ENCODE results near the gene RPRD1B.
A peak's percentile ranks its signal among the peaks of the same experiment; 100 is the strongest.
"Not testable (repeated sequence)": the region's sequence is repeated elsewhere in the genome, so short reads cannot be mapped to it uniquely, and the experiment has no call there.

RPRD1B gene

DNA sequence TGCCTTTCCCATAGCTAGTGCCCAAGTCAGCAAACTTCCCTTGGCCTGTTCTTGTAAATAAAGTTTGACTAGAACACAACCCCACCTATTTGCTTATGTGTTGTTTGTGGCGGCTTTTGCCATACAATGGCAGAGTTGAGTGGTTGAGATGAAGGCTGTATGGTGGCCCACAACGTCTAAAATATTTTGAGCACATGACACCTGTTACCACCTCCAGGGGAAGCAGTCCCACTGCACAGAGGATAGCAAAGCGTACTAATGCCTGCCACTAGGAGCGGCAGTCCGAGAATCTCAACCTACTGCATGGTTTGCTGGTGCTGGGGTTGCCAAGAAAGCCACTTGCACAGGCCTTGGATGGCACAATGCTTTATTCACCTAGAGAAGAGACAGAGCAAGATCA is 72.9 kb downstream of the RPRD1B start:
- Histone ChIP-seq H3K27ac (ENCODE audit: low read length) (no peak overlapping the region), H3K4me1 (ENCODE audit: control insufficient read depth, insufficient read depth, low read length) (peaks cover 30% of the 10 kb centered on the region), H3K4me3 (ENCODE audit: low read length in 2 of 2) (no peak overlapping the region), H3K9ac (ENCODE audit: low read length in 2 of 2) (no peak overlapping the region), H3K36me3 (ENCODE audit: control insufficient read depth in 2 of 2, insufficient read depth in 2 of 2, low read length in 2 of 2) (no peaks in the 10 kb centered on the region), H3K27me3 (ENCODE audit: control insufficient read depth in 1 of 2, insufficient read depth in 2 of 2, low read length in 2 of 2) (no peaks in the 10 kb centered on the region), H3K9me3 (ENCODE audit: control insufficient read depth in 2 of 2, low read length in 2 of 2) (no peaks in the 10 kb centered on the region)

DNA sequence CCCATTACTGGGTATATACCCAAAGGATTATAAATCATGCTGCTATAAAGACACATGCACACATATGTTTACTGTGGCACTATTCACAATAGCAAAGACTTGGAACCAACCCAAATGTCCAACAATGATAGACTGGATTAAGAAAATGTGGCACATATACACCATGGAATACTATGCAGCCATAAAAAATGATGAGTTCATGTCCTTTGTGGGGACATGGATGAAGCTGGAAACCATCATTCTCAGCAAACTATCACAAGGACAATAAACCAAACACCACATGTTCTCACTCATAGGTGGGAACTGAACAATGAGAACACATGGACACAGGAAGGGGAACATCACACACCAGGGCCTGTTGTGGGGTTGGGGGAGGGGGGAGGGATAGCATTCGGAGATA is 73.8 kb downstream of the RPRD1B start:
- not testable (repeated sequence) for H3K27me3 ChIP-seq (ENCODE audit: control insufficient read depth in 1 of 2, insufficient read depth in 2 of 2, low read length in 2 of 2); H3K4me3 ChIP-seq (ENCODE audit: low read length in 2 of 2); H3K27ac ChIP-seq (ENCODE audit: low read length); H3K9me3 ChIP-seq (ENCODE audit: control insufficient read depth in 2 of 2, low read length in 2 of 2); H3K9ac ChIP-seq (ENCODE audit: low read length in 2 of 2); H3K36me3 ChIP-seq (ENCODE audit: control insufficient read depth in 2 of 2, insufficient read depth in 2 of 2, low read length in 2 of 2)
- peaks cover 30% of the 10 kb centered on the region for H3K4me1 ChIP-seq (ENCODE audit: control insufficient read depth, insufficient read depth, low read length)

DNA sequence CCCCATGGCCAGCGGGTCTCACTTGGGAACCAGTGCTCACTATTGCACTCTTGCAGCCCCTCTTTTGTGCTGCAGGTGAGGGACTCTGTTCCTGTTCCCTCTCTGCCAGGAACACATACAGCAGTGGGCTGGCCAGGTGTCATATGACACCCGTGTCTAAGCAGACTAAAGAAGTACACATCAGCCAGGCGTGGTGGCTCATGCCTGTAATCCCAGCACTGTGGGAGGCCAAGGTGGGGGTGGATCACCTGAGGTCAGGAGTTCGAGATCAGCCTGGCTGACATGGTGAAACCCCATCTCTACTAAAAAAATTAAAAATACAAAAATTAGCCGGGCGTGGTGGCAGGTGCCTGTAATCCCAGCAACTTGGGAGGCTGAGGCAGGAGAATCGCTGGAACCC is 74.4 kb downstream of the RPRD1B start:
- peak overlapping the region; percentile 84 for H3K27ac ChIP-seq (ENCODE audit: low read length)
- not testable (repeated sequence) for H3K27me3 ChIP-seq (ENCODE audit: control insufficient read depth in 1 of 2, insufficient read depth in 2 of 2, low read length in 2 of 2); H3K9ac ChIP-seq (ENCODE audit: low read length in 2 of 2); H3K9me3 ChIP-seq (ENCODE audit: control insufficient read depth in 2 of 2, low read length in 2 of 2); H3K4me3 ChIP-seq (ENCODE audit: low read length in 2 of 2); H3K36me3 ChIP-seq (ENCODE audit: control insufficient read depth in 2 of 2, insufficient read depth in 2 of 2, low read length in 2 of 2)
- peaks cover 30% of the 10 kb centered on the region for H3K4me1 ChIP-seq (ENCODE audit: control insufficient read depth, insufficient read depth, low read length)

DNA sequence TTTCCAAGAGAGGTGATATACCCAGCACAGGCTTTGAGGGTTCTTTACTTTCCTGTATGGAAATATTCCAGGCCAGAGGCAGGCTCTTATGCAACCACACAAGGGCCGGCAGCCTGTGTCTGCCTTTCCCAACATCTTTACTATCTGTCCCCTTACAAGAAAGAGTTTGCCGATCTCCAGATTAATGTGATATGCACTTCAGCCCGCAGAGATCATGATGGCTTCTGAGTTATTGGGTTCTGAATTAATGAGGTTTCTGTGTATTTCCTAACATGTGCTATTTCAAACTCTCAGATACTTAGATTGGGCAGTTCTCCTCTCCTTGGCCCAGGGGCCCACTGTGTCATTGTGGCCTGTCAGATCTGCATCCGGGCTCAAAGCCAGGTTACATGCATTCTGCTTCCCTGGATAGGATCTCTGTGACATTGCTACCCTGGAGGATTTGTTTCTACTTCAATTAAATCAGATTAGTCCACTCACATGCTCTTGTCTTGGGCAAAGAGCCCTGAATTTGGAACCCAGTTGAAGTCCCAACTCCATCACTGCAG is 75.0 kb downstream of the RPRD1B start:
- Histone ChIP-seq H3K9ac (ENCODE audit: low read length in 2 of 2) (peak overlapping the region in 1 of 2 donors; percentile 6), H3K36me3 (ENCODE audit: control insufficient read depth in 2 of 2, insufficient read depth in 2 of 2, low read length in 2 of 2) (no peaks in the 10 kb centered on the region), H3K4me1 (ENCODE audit: control insufficient read depth, insufficient read depth, low read length) (peaks cover 30% of the 10 kb centered on the region), H3K9me3 (ENCODE audit: control insufficient read depth in 2 of 2, low read length in 2 of 2) (no peaks in the 10 kb centered on the region), H3K4me3 (ENCODE audit: low read length in 2 of 2) (peak overlapping the region in 1 of 2 donors; percentile 15), H3K27ac (ENCODE audit: low read length) (peak overlapping the region; percentile 84), H3K27me3 (ENCODE audit: control insufficient read depth in 1 of 2, insufficient read depth in 2 of 2, low read length in 2 of 2) (no peaks in the 10 kb centered on the region)

DNA sequence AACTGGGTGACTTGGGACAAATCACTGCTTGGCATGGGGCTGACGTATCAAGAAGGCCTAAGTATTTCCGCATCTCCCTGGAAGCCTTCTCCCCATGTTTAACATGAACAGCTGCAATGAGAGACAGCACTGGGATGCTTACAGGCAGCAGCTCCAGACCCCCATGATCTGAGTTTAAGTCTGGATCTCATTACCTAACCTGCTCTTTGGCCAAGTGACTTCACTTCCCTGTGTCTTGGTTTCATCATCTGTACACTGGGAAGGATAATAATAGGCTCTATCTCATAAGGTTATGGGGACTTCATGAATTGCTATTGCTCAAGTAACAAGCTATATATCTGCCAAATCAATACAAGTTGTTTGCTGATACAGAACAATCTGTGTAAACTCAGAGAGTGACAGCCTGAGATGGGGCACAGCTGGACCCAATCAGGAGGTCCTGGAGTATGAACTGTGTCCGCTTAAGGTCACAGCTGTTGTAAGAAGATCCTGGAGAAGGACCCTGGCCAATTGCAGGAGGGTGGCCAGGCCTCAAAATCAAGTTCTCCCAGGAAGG is 75.5 kb downstream of the RPRD1B start:
- H3K9me3 ChIP-seq (ENCODE audit: control insufficient read depth in 2 of 2, low read length in 2 of 2) = no peaks in the 10 kb centered on the region
- H3K27me3 ChIP-seq (ENCODE audit: control insufficient read depth in 1 of 2, insufficient read depth in 2 of 2, low read length in 2 of 2) = no peaks in the 10 kb centered on the region
- H3K9ac ChIP-seq (ENCODE audit: low read length in 2 of 2) = peak overlapping the region; percentile 6 to 34
- peaks cover 30% of the 10 kb centered on the region for H3K4me1 ChIP-seq (ENCODE audit: control insufficient read depth, insufficient read depth, low read length)
- H3K4me3 ChIP-seq (ENCODE audit: low read length in 2 of 2) = no peak overlapping the region
- H3K27ac ChIP-seq (ENCODE audit: low read length) = peak overlapping the region; percentile 84
- H3K36me3 ChIP-seq (ENCODE audit: control insufficient read depth in 2 of 2, insufficient read depth in 2 of 2, low read length in 2 of 2) = no peaks in the 10 kb centered on the region

DNA sequence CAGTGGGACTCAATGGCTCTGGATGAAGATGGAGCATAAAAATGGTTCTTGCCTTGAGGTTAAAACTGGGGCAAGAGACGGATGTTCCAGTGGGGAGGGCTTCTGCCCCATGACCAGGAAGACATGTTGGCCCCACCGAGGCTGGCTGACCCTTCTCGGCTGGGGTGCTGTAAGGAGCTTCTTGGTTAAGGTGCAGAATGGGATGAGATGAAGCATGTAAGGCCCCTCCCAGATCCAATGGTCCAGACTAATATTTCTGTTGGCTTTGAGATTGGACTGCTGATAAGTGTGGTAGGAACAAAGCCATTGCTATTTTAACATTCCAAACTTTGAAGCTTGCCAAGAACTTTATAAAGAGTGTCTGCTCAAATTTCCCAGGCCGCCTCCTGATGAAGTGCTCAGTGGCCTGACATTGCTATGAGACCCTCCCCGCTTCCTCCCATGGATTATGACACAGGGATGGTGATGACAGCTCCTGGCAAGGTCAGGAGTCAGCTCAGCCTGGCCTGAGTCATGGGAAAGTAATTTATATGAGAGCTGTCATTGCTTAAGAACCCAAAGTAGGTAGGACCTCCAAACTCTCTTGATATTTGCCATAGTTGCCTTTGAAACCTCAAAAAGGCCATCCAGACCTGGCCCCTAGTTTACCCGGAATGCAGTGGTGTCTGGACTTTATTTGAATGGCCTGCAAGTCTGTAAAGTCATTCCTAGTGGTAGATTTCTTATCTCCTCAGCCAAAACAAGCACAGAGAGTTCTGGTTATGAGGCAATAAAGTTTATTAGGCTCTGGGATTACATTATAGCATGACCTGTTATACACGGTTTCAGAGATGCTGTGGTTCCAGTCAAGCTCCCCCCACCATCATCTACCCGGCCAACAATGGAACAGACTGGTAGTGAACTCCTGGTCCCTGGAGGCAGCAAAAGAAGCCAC is 76.3 kb downstream of the RPRD1B start:
- H3K9ac ChIP-seq (ENCODE audit: low read length in 2 of 2) = peak overlapping the region in 1 of 2 donors; percentile 34
- H3K9me3 ChIP-seq (ENCODE audit: control insufficient read depth in 2 of 2, low read length in 2 of 2) = no peaks in the 10 kb centered on the region
- H3K36me3 ChIP-seq (ENCODE audit: control insufficient read depth in 2 of 2, insufficient read depth in 2 of 2, low read length in 2 of 2) = no peaks in the 10 kb centered on the region
- H3K27ac ChIP-seq (ENCODE audit: low read length) = peak overlapping the region; percentile 84
- no peaks in the 10 kb centered on the region for H3K27me3 ChIP-seq (ENCODE audit: control insufficient read depth in 1 of 2, insufficient read depth in 2 of 2, low read length in 2 of 2)
- H3K4me1 ChIP-seq (ENCODE audit: control insufficient read depth, insufficient read depth, low read length) = peaks cover 30% of the 10 kb centered on the region
- H3K4me3 ChIP-seq (ENCODE audit: low read length in 2 of 2) = peak overlapping the region in 1 of 2 donors; percentile 15

DNA sequence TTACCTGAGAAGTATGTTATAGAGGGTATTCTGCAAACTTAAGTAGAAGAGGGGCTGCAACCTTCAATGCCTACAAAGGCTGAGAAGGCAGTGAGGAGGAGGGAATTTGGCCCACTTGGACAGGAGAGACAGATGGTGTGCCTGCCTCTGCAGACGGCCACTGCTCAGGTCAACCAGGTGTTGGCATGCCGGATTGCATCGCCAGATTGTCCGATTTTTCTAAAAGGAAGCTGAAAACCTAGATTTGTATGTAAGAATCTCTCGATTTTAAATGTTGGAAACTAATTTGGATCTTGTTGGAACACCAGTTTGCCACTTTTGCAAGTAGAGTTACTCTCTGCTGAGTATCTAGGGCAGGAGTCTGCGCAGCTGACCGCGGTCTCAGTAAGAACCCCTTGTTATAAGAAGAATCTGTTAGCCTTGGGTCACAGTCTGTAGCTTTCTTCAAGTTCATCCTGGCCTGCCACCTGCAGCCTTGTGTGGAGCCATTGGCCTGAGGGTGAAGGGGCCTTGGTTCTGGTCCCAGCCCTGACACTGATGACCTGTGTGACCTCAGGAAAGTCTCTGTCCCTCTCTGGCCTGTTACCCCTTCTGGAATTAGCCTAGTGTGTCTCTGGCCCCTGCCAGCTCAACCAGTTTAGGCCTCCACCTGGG is 77.1 kb downstream of the RPRD1B start:
- no peaks in the 10 kb centered on the region for H3K27me3 ChIP-seq (ENCODE audit: control insufficient read depth in 1 of 2, insufficient read depth in 2 of 2, low read length in 2 of 2)
- no peaks in the 10 kb centered on the region for H3K9me3 ChIP-seq (ENCODE audit: control insufficient read depth in 2 of 2, low read length in 2 of 2)
- H3K36me3 ChIP-seq (ENCODE audit: control insufficient read depth in 2 of 2, insufficient read depth in 2 of 2, low read length in 2 of 2) = no peaks in the 10 kb centered on the region
- H3K4me3 ChIP-seq (ENCODE audit: low read length in 2 of 2) = no peak overlapping the region
- H3K9ac ChIP-seq (ENCODE audit: low read length in 2 of 2) = no peak overlapping the region
- H3K27ac ChIP-seq (ENCODE audit: low read length) = peak overlapping the region; percentile 84
- H3K4me1 ChIP-seq (ENCODE audit: control insufficient read depth, insufficient read depth, low read length) = peaks cover 30% of the 10 kb centered on the region

DNA sequence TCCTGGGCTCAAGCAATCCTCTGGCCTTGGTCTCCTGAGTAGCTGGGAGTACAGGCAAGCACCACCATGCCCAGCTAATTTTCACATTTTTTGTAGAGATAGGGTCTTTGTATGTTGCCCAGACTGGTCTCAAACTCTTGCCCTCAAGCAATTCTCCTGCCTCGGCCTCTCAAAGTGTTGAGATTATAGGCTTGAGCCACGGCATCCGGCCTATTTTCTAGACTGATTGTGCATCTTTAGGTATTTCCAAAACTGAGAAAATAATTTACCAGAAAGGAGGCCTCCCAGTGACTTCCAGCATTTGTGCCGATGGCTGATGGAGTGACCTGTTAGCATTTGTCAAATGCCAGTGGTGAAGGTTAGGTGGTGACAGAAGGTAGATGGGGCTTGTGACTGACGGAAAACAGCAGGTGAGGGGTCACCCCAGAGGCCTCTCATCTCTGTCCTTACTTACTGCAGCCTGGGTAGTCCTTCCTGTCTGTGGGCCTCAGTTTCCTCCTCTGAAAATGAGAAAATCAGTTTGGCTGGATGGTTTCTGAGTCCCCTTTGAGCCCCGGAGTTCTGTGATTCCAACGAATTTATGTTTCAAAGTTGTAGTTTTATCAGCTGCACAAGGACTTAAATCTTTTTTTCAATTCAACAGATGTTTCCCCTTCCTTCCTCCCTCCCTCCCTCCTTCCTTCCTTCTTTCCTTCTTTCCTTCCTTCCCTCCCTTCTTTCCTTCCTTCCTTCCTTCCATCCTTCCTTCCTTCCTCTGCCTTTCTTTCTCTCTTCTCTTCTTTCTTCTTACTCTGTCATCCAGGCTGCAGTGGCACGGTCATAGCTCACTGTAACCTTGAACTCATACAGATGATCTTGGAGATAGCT is 78.1 kb downstream of the RPRD1B start:
- Histone ChIP-seq H3K36me3 (ENCODE audit: control insufficient read depth in 2 of 2, insufficient read depth in 2 of 2, low read length in 2 of 2) (no peaks in the 10 kb centered on the region), H3K4me3 (ENCODE audit: low read length in 2 of 2) (no peak overlapping the region), H3K27me3 (ENCODE audit: control insufficient read depth in 1 of 2, insufficient read depth in 2 of 2, low read length in 2 of 2) (no peaks in the 10 kb centered on the region), H3K9ac (ENCODE audit: low read length in 2 of 2) (no peak overlapping the region), H3K4me1 (ENCODE audit: control insufficient read depth, insufficient read depth, low read length) (peaks cover 30% of the 10 kb centered on the region), H3K27ac (ENCODE audit: low read length) (no peak overlapping the region), H3K9me3 (ENCODE audit: control insufficient read depth in 2 of 2, low read length in 2 of 2) (no peaks in the 10 kb centered on the region)

DNA sequence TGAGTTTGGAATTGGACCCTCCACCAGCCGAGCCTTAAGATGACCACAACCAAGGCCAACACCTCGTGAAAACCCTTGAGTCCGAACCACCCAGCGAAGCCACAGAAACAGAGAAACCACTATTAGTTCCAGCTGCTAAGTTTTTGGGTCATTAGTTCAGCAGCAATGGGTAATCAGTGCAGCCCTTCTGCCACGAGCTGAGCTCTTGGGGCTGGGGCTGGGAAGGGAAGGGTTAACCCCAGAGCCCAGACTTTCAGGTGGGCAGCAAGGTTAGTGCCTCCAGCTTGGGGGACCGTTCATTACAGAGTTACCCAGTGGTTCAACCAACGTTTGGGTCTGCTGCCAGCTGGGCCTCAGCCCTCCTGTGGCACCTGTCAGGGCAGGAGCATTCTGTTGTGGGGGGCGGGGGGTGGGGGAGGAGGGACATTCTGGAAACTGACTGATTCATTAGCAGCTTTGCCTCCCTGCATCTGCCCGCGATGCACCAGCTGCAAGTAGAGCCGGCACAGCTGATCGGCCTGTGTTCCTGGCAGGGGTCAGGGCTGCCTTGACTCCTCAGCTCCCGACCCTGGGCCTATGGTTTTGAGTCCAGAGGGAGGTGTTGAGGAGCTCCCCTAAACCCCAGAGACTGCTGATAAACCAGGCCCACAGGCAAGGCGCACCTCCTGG is 78.8 kb downstream of the RPRD1B start:
- H3K4me1 ChIP-seq (ENCODE audit: control insufficient read depth, insufficient read depth, low read length) = peaks cover 30% of the 10 kb centered on the region
- H3K27ac ChIP-seq (ENCODE audit: low read length) = no peak overlapping the region
- H3K27me3 ChIP-seq (ENCODE audit: control insufficient read depth in 1 of 2, insufficient read depth in 2 of 2, low read length in 2 of 2) = no peaks in the 10 kb centered on the region
- peaks cover 0 to 2% of the 10 kb centered on the region in 2 donors for H3K9me3 ChIP-seq (ENCODE audit: control insufficient read depth in 2 of 2, low read length in 2 of 2)
- H3K4me3 ChIP-seq (ENCODE audit: low read length in 2 of 2) = no peak overlapping the region
- no peaks in the 10 kb centered on the region for H3K36me3 ChIP-seq (ENCODE audit: control insufficient read depth in 2 of 2, insufficient read depth in 2 of 2, low read length in 2 of 2)
- no peak overlapping the region for H3K9ac ChIP-seq (ENCODE audit: low read length in 2 of 2)

DNA sequence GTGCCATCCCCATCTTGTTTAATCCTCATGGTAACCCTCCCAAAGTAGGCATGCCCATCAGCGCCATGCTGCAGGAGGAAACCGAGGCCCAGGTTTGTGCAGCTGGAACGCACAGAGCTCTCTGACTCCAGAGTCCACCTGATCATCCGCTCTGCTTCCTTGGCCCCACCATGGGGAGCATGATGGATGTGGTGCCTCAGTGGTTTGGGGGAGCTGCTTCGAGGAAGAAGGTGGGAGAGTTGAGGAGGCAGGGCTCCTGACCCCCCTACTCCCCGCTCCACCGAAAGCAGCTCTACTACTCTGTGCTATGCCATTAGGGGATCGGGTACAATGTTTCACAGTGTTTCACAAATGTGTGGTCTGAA is 79.4 kb downstream of the RPRD1B start:
- H3K27ac ChIP-seq (ENCODE audit: low read length) = no peak overlapping the region
- H3K9me3 ChIP-seq (ENCODE audit: control insufficient read depth in 2 of 2, low read length in 2 of 2) = peaks cover 0 to 3% of the 10 kb centered on the region in 2 donors
- H3K27me3 ChIP-seq (ENCODE audit: control insufficient read depth in 1 of 2, insufficient read depth in 2 of 2, low read length in 2 of 2) = no peaks in the 10 kb centered on the region
- peaks cover 30% of the 10 kb centered on the region for H3K4me1 ChIP-seq (ENCODE audit: control insufficient read depth, insufficient read depth, low read length)
- no peak overlapping the region for H3K4me3 ChIP-seq (ENCODE audit: low read length in 2 of 2)
- H3K36me3 ChIP-seq (ENCODE audit: control insufficient read depth in 2 of 2, insufficient read depth in 2 of 2, low read length in 2 of 2) = no peaks in the 10 kb centered on the region
- H3K9ac ChIP-seq (ENCODE audit: low read length in 2 of 2) = no peak overlapping the region
